ENCODE results near the gene RBM42. TPM values are rescaled to one million over a fixed set of nuclear protein-coding genes. Genes with fewer than 3 reads are reported as not detected.

The RBM42 gene
- total RNA-seq, 1 experiment from 2014 or later = 110 TPM

DNA sequence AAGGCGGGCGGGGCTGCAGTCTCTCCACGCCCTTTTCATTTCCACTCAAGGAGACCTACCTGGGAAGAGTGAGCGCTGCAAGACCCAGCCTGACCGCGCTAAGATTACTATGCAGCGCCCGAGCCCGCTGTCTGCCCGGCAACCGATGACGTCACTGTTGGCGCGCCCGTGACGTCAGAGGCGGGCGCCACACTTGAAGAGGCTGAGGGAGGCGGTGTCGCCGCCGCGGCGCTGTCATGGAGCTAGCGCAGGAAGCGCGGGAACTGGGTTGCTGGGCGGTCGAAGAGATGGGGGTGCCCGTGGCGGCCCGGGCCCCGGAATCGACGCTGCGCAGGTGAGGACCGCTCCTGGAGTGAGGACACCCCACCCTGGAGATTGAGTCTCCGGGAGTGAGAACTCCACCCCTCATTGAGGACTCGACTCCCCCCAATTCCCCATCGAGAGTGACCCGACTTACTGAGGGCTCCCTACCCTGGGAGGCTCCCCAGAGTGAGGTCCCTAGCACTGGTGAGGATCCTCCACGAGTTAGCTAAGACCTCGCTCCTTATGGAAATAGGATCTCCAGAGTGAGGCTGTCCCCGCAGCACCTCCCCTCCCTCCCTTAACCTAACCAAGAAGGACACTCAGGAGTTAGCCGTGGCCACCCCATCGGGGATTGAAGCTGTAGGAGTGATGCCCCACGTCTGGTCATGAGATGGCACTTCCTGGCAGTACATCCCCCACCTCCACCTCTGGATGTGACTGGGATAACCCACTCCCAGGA, 16.1 kb upstream of the RBM42 start, which contains the start of gene HAUS5:
HAUS5 (plus strand) TSS at position 177 of the 763 bp plus-strand sequence; CDS start at position 237, 60 bp downstream.
- Histone ChIP-seq H3K9me3 (ENCODE audit: insufficient read depth, low read depth) (peaks cover 3% of the 10 kb centered on the region; the same call in 1 of the 2 replicates), H3K27ac (no peak within 1 kb of the TSS), H3K79me2 (ENCODE audit: low read depth) (peaks cover 4% of the 10 kb centered on the region; the same call in 1 of the 2 replicates), H4K20me1 (ENCODE audit: insufficient read depth) (no peaks in the 10 kb centered on the region), H3F3A (ENCODE audit: insufficient read depth, low read depth) (no peaks in the 10 kb centered on the region), H3K4me2 (peak within 1 kb of the TSS; percentile 83), H3K9me2 (ENCODE audit: insufficient read depth) (no peaks in the 10 kb centered on the region), H3K36me3 (ENCODE audit: low read depth) (no peaks in the 10 kb centered on the region), H3K4me1 (replicated peaks; ENCODE audit: insufficient read depth) (0 out of 2 replicates have a peak, but pooled peaks cover 5% of the 10 kb centered on the region), H2AFZ (peak within 1 kb of the TSS; percentile 90), H3K4me3 (peak within 1 kb of the TSS; percentile 68), H3K27me3 (ENCODE audit: insufficient read depth, low read depth) (no peaks in the 10 kb centered on the region)
- TF ChIP-seq, protein P1, sequence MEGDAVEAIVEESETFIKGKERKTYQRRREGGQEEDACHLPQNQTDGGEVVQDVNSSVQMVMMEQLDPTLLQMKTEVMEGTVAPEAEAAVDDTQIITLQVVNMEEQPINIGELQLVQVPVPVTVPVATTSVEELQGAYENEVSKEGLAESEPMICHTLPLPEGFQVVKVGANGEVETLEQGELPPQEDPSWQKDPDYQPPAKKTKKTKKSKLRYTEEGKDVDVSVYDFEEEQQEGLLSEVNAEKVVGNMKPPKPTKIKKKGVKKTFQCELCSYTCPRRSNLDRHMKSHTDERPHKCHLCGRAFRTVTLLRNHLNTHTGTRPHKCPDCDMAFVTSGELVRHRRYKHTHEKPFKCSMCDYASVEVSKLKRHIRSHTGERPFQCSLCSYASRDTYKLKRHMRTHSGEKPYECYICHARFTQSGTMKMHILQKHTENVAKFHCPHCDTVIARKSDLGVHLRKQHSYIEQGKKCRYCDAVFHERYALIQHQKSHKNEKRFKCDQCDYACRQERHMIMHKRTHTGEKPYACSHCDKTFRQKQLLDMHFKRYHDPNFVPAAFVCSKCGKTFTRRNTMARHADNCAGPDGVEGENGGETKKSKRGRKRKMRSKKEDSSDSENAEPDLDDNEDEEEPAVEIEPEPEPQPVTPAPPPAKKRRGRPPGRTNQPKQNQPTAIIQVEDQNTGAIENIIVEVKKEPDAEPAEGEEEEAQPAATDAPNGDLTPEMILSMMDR (conservative IDR thresholded peaks at IDR 0.05) = no peak
- no peak for TF ChIP-seq EZH2 (IDR thresholded peaks at IDR 0.05; ENCODE audit: low read depth)
- TSS peak; percentile 51 for BruUV-seq (replicated peaks)
- CTCF ChIA-PET = interaction anchor here (0.5 kb wide), 1 partner anchor 570 kb away, joined by 4 read pairs; no protein-coding TSS in a partner anchor
- POLR2A ChIA-PET (ENCODE audit: unreplicated experiment) = interaction anchor here (0.7 to 0.8 kb wide), 2 partner anchors 25 to 135 kb away, joined by 5 to 6 read pairs; no protein-coding TSS in a partner anchor
- intact Hi-C loops (cut with micrococcal nuclease; ENCODE audit: unreplicated experiment) = loop anchor here (1.0 kb wide), 1 partner anchor 16 kb away; no protein-coding TSS in a partner anchor
- peak; percentile 82 to 95 for DNase-seq

DNA sequence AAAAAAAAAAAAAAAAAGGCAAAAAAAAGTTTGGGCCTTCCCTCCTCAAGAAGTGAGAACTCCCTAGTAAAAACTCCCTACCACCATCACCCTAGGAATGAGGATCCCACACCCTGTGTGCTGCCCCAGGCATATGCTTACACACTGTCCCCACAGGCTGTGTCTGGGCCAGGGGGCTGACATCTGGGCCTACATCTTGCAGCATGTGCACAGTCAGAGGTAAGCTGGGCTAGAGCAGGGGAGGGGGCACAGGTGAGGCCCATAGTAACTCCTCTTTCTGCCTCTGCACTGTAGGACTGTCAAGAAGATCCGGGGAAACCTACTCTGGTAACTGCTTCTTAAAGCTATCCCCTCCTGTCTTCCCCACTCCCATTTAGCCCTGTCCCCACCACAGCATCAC, 15.3 kb upstream of the RBM42 start:
- Histone ChIP-seq H3K4me2 (peak overlapping the region; percentile 83; the same call in 1 of the 2 replicates), H3K9me3 (ENCODE audit: insufficient read depth, low read depth) (no peaks in the 10 kb centered on the region), H3F3A (ENCODE audit: insufficient read depth, low read depth) (no peaks in the 10 kb centered on the region), H3K27ac (no peak overlapping the region), H4K20me1 (ENCODE audit: insufficient read depth) (no peaks in the 10 kb centered on the region), H3K79me2 (ENCODE audit: low read depth) (peaks cover 4% of the 10 kb centered on the region; the same call in 1 of the 2 replicates), H3K36me3 (ENCODE audit: low read depth) (no peaks in the 10 kb centered on the region), H3K9me2 (ENCODE audit: insufficient read depth) (no peaks in the 10 kb centered on the region), H3K4me3 (peak overlapping the region; percentile 68; the same call in 1 of the 2 replicates), H2AFZ (no peak overlapping the region), H3K27me3 (ENCODE audit: insufficient read depth, low read depth) (no peaks in the 10 kb centered on the region), H3K4me1 (replicated peaks; ENCODE audit: insufficient read depth) (0 out of 2 replicates have a peak, but pooled peaks cover 5% of the 10 kb centered on the region)
- no peak for TF ChIP-seq EZH2 (IDR thresholded peaks at IDR 0.05; ENCODE audit: low read depth)
- TF ChIP-seq, protein P1 (conservative IDR thresholded peaks at IDR 0.05) = no peak
- intact Hi-C loops (cut with micrococcal nuclease; ENCODE audit: unreplicated experiment) = no loop called here
- POLR2A ChIA-PET (ENCODE audit: unreplicated experiment) = no interaction called here
- CTCF ChIA-PET = no interaction called here
- DNase-seq = no peak
- BruUV-seq (replicated peaks) = no TSS peak

DNA sequence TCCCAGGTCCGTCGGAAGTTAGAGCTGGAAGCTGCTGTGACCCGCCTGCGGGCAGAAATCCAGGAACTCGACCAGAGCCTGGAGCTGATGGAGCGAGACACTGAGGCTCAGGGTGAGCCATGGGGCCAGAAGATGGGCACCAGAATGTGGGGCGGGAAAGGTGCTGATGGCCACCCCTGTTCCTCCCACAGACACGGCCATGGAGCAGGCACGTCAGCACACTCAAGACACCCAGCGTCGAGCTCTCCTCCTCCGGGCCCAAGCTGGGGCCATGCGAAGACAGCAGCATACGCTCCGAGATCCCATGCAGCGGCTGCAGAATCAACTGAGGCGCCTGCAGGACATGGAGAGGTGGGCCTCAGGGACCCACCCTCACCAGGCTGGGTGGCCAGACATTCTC, 13.8 kb upstream of the RBM42 start:
- Histone ChIP-seq H2AFZ (no peak overlapping the region), H3K4me3 (no peak overlapping the region), H3K27me3 (ENCODE audit: insufficient read depth, low read depth) (no peaks in the 10 kb centered on the region), H3K79me2 (ENCODE audit: low read depth) (peaks cover 4% of the 10 kb centered on the region; the same call in 1 of the 2 replicates), H3K4me2 (no peak overlapping the region), H3K9me3 (ENCODE audit: insufficient read depth, low read depth) (no peaks in the 10 kb centered on the region), H3K4me1 (replicated peaks; ENCODE audit: insufficient read depth) (0 out of 2 replicates have a peak, but pooled peaks cover 5% of the 10 kb centered on the region), H3K9me2 (ENCODE audit: insufficient read depth) (no peaks in the 10 kb centered on the region), H3F3A (ENCODE audit: insufficient read depth, low read depth) (no peaks in the 10 kb centered on the region), H3K36me3 (ENCODE audit: low read depth) (no peaks in the 10 kb centered on the region), H3K27ac (no peak overlapping the region), H4K20me1 (ENCODE audit: insufficient read depth) (no peaks in the 10 kb centered on the region)
- no peak for DNase-seq
- TF ChIP-seq, protein P1 (conservative IDR thresholded peaks at IDR 0.05) = no peak
- TF ChIP-seq EZH2 (IDR thresholded peaks at IDR 0.05; ENCODE audit: low read depth) = no peak
- ChIA-PET CTCF (no interaction called here), POLR2A (ENCODE audit: unreplicated experiment) (no interaction called here)
- intact Hi-C loops (cut with micrococcal nuclease; ENCODE audit: unreplicated experiment) = no loop called here
- no TSS peak for BruUV-seq (replicated peaks)
